ENCODE results near the gene NPAT. TPM values are rescaled to one million over a fixed set of nuclear protein-coding genes. Genes with fewer than 3 reads are reported as not detected.

NPAT gene
- total RNA-seq, 2 experiments from 2014 or later: 25.4 to 28.9 TPM

- ChIA-PET CTCF (interaction anchor here (0.6 to 6.8 kb wide), 4 partner anchors 16 to 59 kb away, joined by 3 to 65 read pairs (median 3); no protein-coding TSS in a partner anchor), POLR2A (interaction anchor here (0.7 to 11.9 kb wide), 17 partner anchors 8 to 444 kb away, joined by 3 to 773 read pairs (median 4); partner anchors contain the start of genes CUL5, DDX10 and EXPH5)
- Histone ChIP-seq H3K27ac (ENCODE audit: low read depth in 1 of 2, low read length in 2 of 2) (peak overlapping the region; percentile 95 to 99), H3K4me3 (ENCODE audit: low read length) (peak overlapping the region; percentile 75), H3K9me3 (ENCODE audit: control insufficient read depth in 1 of 2, insufficient read depth in 1 of 2, low read length in 2 of 2) (no peaks in the 10 kb centered on the region), H3K27me3 (ENCODE audit: control insufficient read depth in 1 of 2, insufficient read depth in 2 of 2, low read length in 2 of 2) (no peaks in the 10 kb centered on the region), H3K4me1 (ENCODE audit: insufficient read depth, low read length) (peaks cover 23% of the 10 kb centered on the region), H3K36me3 (ENCODE audit: insufficient read depth, low read length) (peaks cover 9% of the 10 kb centered on the region)
- Mint-ChIP-seq H3K36me3 (ENCODE audit: low read depth) (peaks cover 47% of the 10 kb centered on the region), H3K9me3 (no peaks in the 10 kb centered on the region), H3K4me3 (no peak overlapping the region), H3K27me3 (no peaks in the 10 kb centered on the region), H3K4me1 (ENCODE audit: low read depth) (peaks cover 56% of the 10 kb centered on the region), H3K27ac (no peak overlapping the region)
- TF ChIP-seq CTCF (IDR thresholded peaks at IDR 0.05): no peak
- peak in 3 of 14 experiments; percentile 37 to 52 (median 40) for DNase-seq
- intact Hi-C loops (cut with DNase I, micrococcal nuclease): loop anchor here (5.0 to 10.0 kb wide), 6 partner anchors 36 to 443 kb away; partner anchors contain the start of genes DDX10 (in 1 of the 2) and EXPH5 (in 1 of the 2)
- ATAC-seq (ENCODE audit: poor library complexity): no peak
Observed at GRCh38 chr11:108221371-108221770, 1.1 kb downstream of the NPAT start.

- Mint-ChIP-seq H3K4me1 (ENCODE audit: low read depth) (peaks cover 57% of the 10 kb centered on the region), H3K9me3 (no peaks in the 10 kb centered on the region), H3K36me3 (ENCODE audit: low read depth) (peaks cover 47% of the 10 kb centered on the region), H3K4me3 (no peak overlapping the region), H3K27ac (no peak overlapping the region), H3K27me3 (no peaks in the 10 kb centered on the region)
- peaks cover 9% of the 10 kb centered on the region for H3K36me3 ChIP-seq (ENCODE audit: insufficient read depth, low read length)
- peak overlapping the region; percentile 95 to 99 for H3K27ac ChIP-seq (ENCODE audit: low read depth in 1 of 2, low read length in 2 of 2)
- H3K27me3 ChIP-seq (ENCODE audit: control insufficient read depth in 1 of 2, insufficient read depth in 2 of 2, low read length in 2 of 2): no peaks in the 10 kb centered on the region
- intact Hi-C loops (cut with DNase I, micrococcal nuclease): loop anchor here (5.0 to 10.0 kb wide), 6 partner anchors 36 to 444 kb away; partner anchors contain the start of genes DDX10 (in 1 of the 2) and EXPH5 (in 1 of the 2)
- ChIA-PET POLR2A (interaction anchor here (1.0 to 11.9 kb wide), 12 partner anchors 10 to 444 kb away, joined by 3 to 773 read pairs (median 18); partner anchors contain the start of genes CUL5, DDX10 and EXPH5), CTCF (interaction anchor here (0.6 to 6.8 kb wide), 3 partner anchors 16 to 60 kb away, joined by 3 to 65 read pairs (median 3); no protein-coding TSS in a partner anchor)
- peaks cover 23% of the 10 kb centered on the region for H3K4me1 ChIP-seq (ENCODE audit: insufficient read depth, low read length)
- H3K4me3 ChIP-seq (ENCODE audit: low read length): peak overlapping the region; percentile 75
- peak in 2 of 14 experiments; percentile 36 to 37 for DNase-seq
- no peaks in the 10 kb centered on the region for H3K9me3 ChIP-seq (ENCODE audit: control insufficient read depth in 1 of 2, insufficient read depth in 1 of 2, low read length in 2 of 2)
- peak; percentile 15 for TF ChIP-seq CTCF (IDR thresholded peaks at IDR 0.05)
- no peak for ATAC-seq (ENCODE audit: poor library complexity)
Observed at GRCh38 chr11:108220721-108221336, 1.6 kb downstream of the NPAT start.

GRCh38 chr11:108218912-108219783 lies 3.3 kb downstream of the NPAT start:
- Mint-ChIP-seq H3K4me1 (ENCODE audit: low read depth) (peaks cover 67% of the 10 kb centered on the region), H3K9me3 (no peaks in the 10 kb centered on the region), H3K36me3 (ENCODE audit: low read depth) (peaks cover 53% of the 10 kb centered on the region), H3K27me3 (no peaks in the 10 kb centered on the region), H3K27ac (no peak overlapping the region), H3K4me3 (peak overlapping the region; percentile 62)
- peak in 1 of 14 experiments; percentile 20 for DNase-seq
- Histone ChIP-seq H3K36me3 (ENCODE audit: insufficient read depth, low read length) (peaks cover 16% of the 10 kb centered on the region), H3K9me3 (ENCODE audit: control insufficient read depth in 1 of 2, insufficient read depth in 1 of 2, low read length in 2 of 2) (no peaks in the 10 kb centered on the region), H3K27me3 (ENCODE audit: control insufficient read depth in 1 of 2, insufficient read depth in 2 of 2, low read length in 2 of 2) (no peaks in the 10 kb centered on the region), H3K27ac (ENCODE audit: low read depth in 1 of 2, low read length in 2 of 2) (peak overlapping the region in 1 of 2 donors; percentile 23), H3K4me3 (ENCODE audit: low read length) (no peak overlapping the region), H3K4me1 (ENCODE audit: insufficient read depth, low read length) (peaks cover 21% of the 10 kb centered on the region)
- TF ChIP-seq CTCF (IDR thresholded peaks at IDR 0.05): no peak
- ChIA-PET CTCF (interaction anchor here (1.1 to 1.5 kb wide), 2 partner anchors 59 to 210 kb away, joined by 3 read pairs; partner anchors contain the start of gene CUL5), POLR2A (interaction anchor here (0.6 to 1.8 kb wide), 6 partner anchors 9 to 32 kb away, joined by 3 to 9 read pairs (median 4); no protein-coding TSS in a partner anchor)
- ATAC-seq (ENCODE audit: poor library complexity): no peak
- intact Hi-C loops (cut with DNase I, micrococcal nuclease): loop anchor here in 1 of 2 experiments (2.0 kb wide), 1 partner anchor 20 kb away; no protein-coding TSS in a partner anchor

All from CD4-positive, alpha-beta T cell (primary cell).